ENCODE data around the gene PDAP1. TPM values are rescaled to one million over a fixed set of nuclear protein-coding genes. Genes with fewer than 3 reads are reported as not detected.
"Not testable (repeated sequence)": the region's sequence is repeated elsewhere in the genome, so short reads cannot be mapped to it uniquely, and the experiment has no call there.

The PDAP1 gene
- polyA plus RNA-seq, 2 of the 4 experiments (the other 2 are of a cell fraction), result 81.8 to 347 TPM

GRCh38 chr7:99380032-99380822 is 28.2 kb downstream of the PDAP1 start (continued):
- TF ChIP-seq HEYL (CRISPR knock-in tag; IDR thresholded peaks at IDR 0.05) (no peak), CEBPB (IDR thresholded peaks at IDR 0.05) (no peak)

GRCh38 chr7:99379693-99380031 is 28.7 kb downstream of the PDAP1 start:
- CTCF ChIA-PET, result interaction anchor here (1.1 kb wide), 1 partner anchor 20 kb away, joined by 3 read pairs; no protein-coding TSS in a partner anchor
- FAIRE-seq; H3K9me3 ChIP-seq; ATAC-seq; DNase-seq (ENCODE audit: low read depth in 1 of 2, low spot score in 1 of 2); H3K4me3 ChIP-seq; POLR2A ChIA-PET: not testable (repeated sequence)
- 66% methylated on average over 7 of the region's 7 CpGs for WGBS (ENCODE audit: missing lambda C conversion rate)
- Histone ChIP-seq H3K4me2 (peak overlapping the region; percentile 60), H3K27ac (peak overlapping the region; percentile 52 to 78; a peak in 5 of 6 replicates), H3K4me1 (peaks cover 54% of the 10 kb centered on the region)

- no peaks in the 10 kb centered on the region for H3K9me3 ChIP-seq
- FAIRE-seq (no peak), DNase-seq (ENCODE audit: low read depth in 1 of 2, low spot score in 1 of 2) (peak in 1 of 2 experiments; percentile 55), ATAC-seq (peak; percentile 7 to 9; a peak in 2 of 6 replicates)
- H3K27ac ChIP-seq, result peak overlapping the region; percentile 52 to 78; a peak in 5 of 6 replicates
- peak overlapping the region; percentile 60 for H3K4me2 ChIP-seq
- ChIA-PET CTCF (interaction anchor here (1.1 kb wide), 1 partner anchor 20 kb away, joined by 3 read pairs; no protein-coding TSS in a partner anchor), POLR2A (no interaction called here)
- WGBS (ENCODE audit: missing lambda C conversion rate), result 36% methylated on average over 7 of the region's 7 CpGs
- H3K4me1 ChIP-seq, result peaks cover 54% of the 10 kb centered on the region
- TF ChIP-seq CBX8 (IDR thresholded peaks at IDR 0.05), result no peak
- TF ChIP-seq FOSL2 (IDR thresholded peaks at IDR 0.05), result no peak
- no peak for TF ChIP-seq FOSL2 (CRISPR knock-in tag; IDR thresholded peaks at IDR 0.05)
- no peak for TF ChIP-seq RAD21 (conservative IDR thresholded peaks at IDR 0.05 in 1 of 2, IDR thresholded peaks at IDR 0.05 in 1 of 2)
- no peak for TF ChIP-seq ATOH8 (CRISPR knock-in tag; IDR thresholded peaks at IDR 0.05; ENCODE audit: low read depth)
- no peak for TF ChIP-seq ESRRA (IDR thresholded peaks at IDR 0.05; ENCODE audit: borderline replicate concordance, low read length)
- no peak for TF ChIP-seq USF2 (IDR thresholded peaks at IDR 0.05)
- no peak for TF ChIP-seq POLR2A (IDR thresholded peaks at IDR 0.05; ENCODE audit: low read length)
- no peak for TF ChIP-seq JUN (IDR thresholded peaks at IDR 0.05)
- TF ChIP-seq HOXB5 (CRISPR knock-in tag; IDR thresholded peaks at IDR 0.05), result no peak
- TF ChIP-seq MYC (IDR thresholded peaks at IDR 0.05; ENCODE audit: borderline replicate concordance, low read length), result no peak
- no peak for TF ChIP-seq HES2 (IDR thresholded peaks at IDR 0.05)
- no peak for TF ChIP-seq SMC3 (IDR thresholded peaks at IDR 0.05)
- no peak for TF ChIP-seq PBX3 (IDR thresholded peaks at IDR 0.05)
- no peak for TF ChIP-seq HDAC2 (IDR thresholded peaks at IDR 0.05)
- TF ChIP-seq NFE2L2 (conservative IDR thresholded peaks at IDR 0.05; ENCODE audit: low read length), result no peak
- no peak for TF ChIP-seq SREBF2 (IDR thresholded peaks at IDR 0.05)
- no peak overlapping the region for H3K4me3 ChIP-seq
These were observed 29.3 kb downstream of the PDAP1 start for GRCh38 chr7:99379043-99379577.
